CD4-positive, alpha-beta T cell (primary cell): ENCODE results near the gene SPATA19. TPM values are rescaled to one million over a fixed set of nuclear protein-coding genes. Genes with fewer than 3 reads are reported as not detected.

ENCODE experiments used
- ATAC-seq: fragments of 200-7000 bp; cut with Tn5 transposase; one replicate; pipeline ENCODE4 v1.10.0; 2022; ENCODE audit warnings: mild to moderate bottlenecking; ENCODE audit not compliant: poor library complexity
- CTCF ChIA-PET: fragments of 350-600 bp; sonication (Branson Sonifier 250); formaldehyde crosslinking; loops from one replicate; lab custom pipeline; 2021; ENCODE audit warnings: antibody characterized with exemption, inconsistent platforms; lab: Charles Lee
- POLR2A ChIA-PET: fragments of 350-600 bp; sonication (Branson Sonifier 250); formaldehyde crosslinking; loops from one replicate; lab custom pipeline; 2021; ENCODE audit warnings: antibody characterized with exemption, inconsistent platforms; lab: Charles Lee
- DNase-seq, 14 experiments: peaks; one replicate each; pipeline ENCODE4 v3.0.0-alpha.2; 2013 to 2020; ENCODE audit warnings: mixed read lengths in 2 of 14
- H3K27ac ChIP-seq, 2 donors: one replicate each; pipeline versions ENCODE4 v1.5.1 to v1.7.0; 2013; ENCODE audit warnings: low read length in 2 of 2, low read depth in 1 of 2, mild to moderate bottlenecking in 1 of 2
- H3K27me3 ChIP-seq, 2 experiments: 1 replicate in 1 of 2; 2 replicates in 1 of 2; pipeline versions ENCODE4 v1.6.1 to v1.7.0; 2013; ENCODE audit warnings: low read length in 2 of 2, control low read depth in 1 of 2, mild to moderate bottlenecking in 1 of 2, moderate library complexity in 1 of 2; ENCODE audit not compliant: insufficient read depth in 2 of 2, control insufficient read depth in 1 of 2
- H3K36me3 ChIP-seq: one replicate; pipeline ENCODE4 v1.6.1; 2013; ENCODE audit warnings: low read length, control low read depth; ENCODE audit not compliant: insufficient read depth
- H3K4me1 ChIP-seq: one replicate; pipeline ENCODE4 v1.6.1; 2013; ENCODE audit warnings: low read length, control low read depth; ENCODE audit not compliant: insufficient read depth
- H3K4me3 ChIP-seq: one replicate; pipeline ENCODE4 v1.5.1; 2013; ENCODE audit warnings: mild to moderate bottlenecking, low read length, moderate library complexity
- H3K9me3 ChIP-seq, 2 experiments: 1 replicate in 1 of 2; 2 replicates in 1 of 2; pipeline versions ENCODE4 v1.6.1 to v1.7.0; 2013; ENCODE audit warnings: low read length in 2 of 2, mild to moderate bottlenecking in 2 of 2, control low read depth in 1 of 2, moderate library complexity in 1 of 2; ENCODE audit not compliant: control insufficient read depth in 1 of 2, insufficient read depth in 1 of 2
- H3K27ac Mint-ChIP-seq: one replicate; pipeline ENCODE4 v1.8.0; 2020; ENCODE audit warnings: mixed read lengths
- H3K27me3 Mint-ChIP-seq: one replicate; pipeline ENCODE4 v1.8.0; 2021; ENCODE audit warnings: mixed read lengths
- H3K36me3 Mint-ChIP-seq: one replicate; pipeline ENCODE4 v1.8.0; 2021; ENCODE audit warnings: low read depth, mixed read lengths
- H3K4me1 Mint-ChIP-seq: one replicate; pipeline ENCODE4 v1.8.0; 2021; ENCODE audit warnings: low read depth, mixed read lengths
- H3K4me3 Mint-ChIP-seq: one replicate; pipeline ENCODE4 v1.8.0; 2020; ENCODE audit warnings: mild to moderate bottlenecking, mixed read lengths
- H3K9me3 Mint-ChIP-seq: one replicate; pipeline ENCODE4 v1.8.0; 2020; ENCODE audit warnings: mixed read lengths
- CTCF ChIP-seq: fragments of 200-600 bp; IDR thresholded peaks from one replicate; pipeline ENCODE4 v1.8.0; 2022; ENCODE audit warnings: antibody characterized with exemption, mild to moderate bottlenecking
- intact Hi-C, 2 experiments: fragments of 100-400 bp; cut with DNase I in 1 of 2; cut with micrococcal nuclease in 1 of 2; formaldehyde crosslinking; loops; one replicate each; pipeline versions ENCODE4 v1.15.1 to v1.9.0; 2023 to 2025; cut with DNase I, micrococcal nuclease
- polyA plus RNA-seq, 2 donors: library from polyadenylated mRNA; unstranded; fragments of 120-200 nt; gene quantifications; one replicate each; pipeline ENCODE4 v1.2.1, GENCODE V29; 2013
- total RNA-seq, 174 experiments: library from RNA in 2 of 174; stranded (reverse) in 2 of 174; gene quantifications; one replicate each; pipeline ENCODE4 v1.2.3 and lab custom pipeline; 2021 to 2026

The SPATA19 gene
- total RNA-seq (not detected), total RNA-seq (lab: John Stamatoyannopoulos, UW) (0 to 0.18 (median 0) reads per million in 172 experiments)
- not detected for polyA plus RNA-seq (2013, experiment 1 of 2)
- polyA plus RNA-seq (2013, experiment 2 of 2), result not detected

- Histone ChIP-seq H3K4me1 (no peaks in the 10 kb centered on the region), H3K9me3 (no peaks in the 10 kb centered on the region), H3K27ac (no peak within 1 kb of the TSS), H3K36me3 (no peaks in the 10 kb centered on the region), H3K27me3 (no peaks in the 10 kb centered on the region), H3K4me3 (no peak within 1 kb of the TSS)
- DNase-seq (no peak), ATAC-seq (no peak)
- no peaks in the 10 kb centered on the region for H3K36me3 Mint-ChIP-seq
- intact Hi-C loops, result no loop called here
- no peak for TF ChIP-seq CTCF
- POLR2A ChIA-PET, result no interaction called here
- peaks cover 2% of the 10 kb centered on the region for H3K9me3 Mint-ChIP-seq
- no peaks in the 10 kb centered on the region for H3K4me1 Mint-ChIP-seq
- CTCF ChIA-PET, result no interaction called here
- no peak within 1 kb of the TSS for H3K4me3 Mint-ChIP-seq
- no peak within 1 kb of the TSS for H3K27ac Mint-ChIP-seq
- peaks cover 33% of the 10 kb centered on the region for H3K27me3 Mint-ChIP-seq
These were observed at the start of gene SPATA19 for GRCh38 chr11:133845413-133845812. SPATA19 (minus strand) TSS chr11:133845513; CDS start chr11:133845446, 67 bp downstream.

- Histone ChIP-seq H3K4me3 (no peak overlapping the region), H3K9me3 (no peaks in the 10 kb centered on the region), H3K27ac (no peak overlapping the region), H3K27me3 (peaks cover 0 to 3% of the 10 kb centered on the region in 2 experiments), H3K4me1 (no peaks in the 10 kb centered on the region), H3K36me3 (no peaks in the 10 kb centered on the region)
- no peak for TF ChIP-seq CTCF
- ATAC-seq, result no peak
- Mint-ChIP-seq H3K9me3 (no peaks in the 10 kb centered on the region), H3K27me3 (peaks cover 23% of the 10 kb centered on the region), H3K36me3 (peaks cover 8% of the 10 kb centered on the region), H3K4me1 (no peaks in the 10 kb centered on the region), H3K4me3 (no peak overlapping the region), H3K27ac (no peak overlapping the region)
- ChIA-PET POLR2A (interaction anchor here (0.7 kb wide), 1 partner anchor 144 kb away, joined by 3 read pairs; no protein-coding TSS in a partner anchor), CTCF (no interaction called here)
- DNase-seq, result no peak
- intact Hi-C loops, result no loop called here
These were observed 49.8 kb upstream of the SPATA19 start for GRCh38 chr11:133895061-133895479.

- H3K27me3 Mint-ChIP-seq, result peaks cover 27% of the 10 kb centered on the region
These were observed 48.1 kb upstream of the SPATA19 start for GRCh38 chr11:133893381-133893780.

More at GRCh38 chr11:133893381-133893780, 48.1 kb upstream of the SPATA19 start:
- no peak for TF ChIP-seq CTCF
- Histone ChIP-seq H3K27me3 (peaks cover 0 to 3% of the 10 kb centered on the region in 2 experiments), H3K36me3 (no peaks in the 10 kb centered on the region), H3K4me1 (no peaks in the 10 kb centered on the region), H3K27ac (no peak overlapping the region), H3K4me3 (no peak overlapping the region), H3K9me3 (no peaks in the 10 kb centered on the region)
- no peak for ATAC-seq
- no peaks in the 10 kb centered on the region for H3K9me3 Mint-ChIP-seq
- DNase-seq, result no peak
- H3K27ac Mint-ChIP-seq, result no peak overlapping the region
- no peaks in the 10 kb centered on the region for H3K4me1 Mint-ChIP-seq
- peaks cover under 1% of the 10 kb centered on the region for H3K36me3 Mint-ChIP-seq
- no peak overlapping the region for H3K4me3 Mint-ChIP-seq
- intact Hi-C loops, result no loop called here
- ChIA-PET CTCF (no interaction called here), POLR2A (no interaction called here)
